Measurements from ENCODE around the gene SELENON. TPM values are rescaled to one million over a fixed set of nuclear protein-coding genes. Genes with fewer than 3 reads are reported as not detected.

The SELENON gene
- total RNA-seq, 1 experiment from 2014 or later, result 90.9 TPM

- Histone ChIP-seq H3T11ph (ENCODE audit: low read length) (no peak overlapping the region), H3K23me2 (ENCODE audit: insufficient read length, low read depth, low read length, poor library complexity, severe bottlenecking) (no peaks in the 10 kb centered on the region), H4K91ac (ENCODE audit: insufficient read length, low read depth, low read length) (no peak overlapping the region), H3K4ac (ENCODE audit: low read depth, low read length) (no peak overlapping the region), H3K14ac (ENCODE audit: insufficient read depth, low read length) (no peak overlapping the region), H2BK5ac (ENCODE audit: insufficient read length, low read length) (no peak overlapping the region), H3K18ac (ENCODE audit: insufficient read length, low read depth, low read length) (no peak overlapping the region), H2BK15ac (ENCODE audit: low read depth, low read length) (no peak overlapping the region), H3K9me3 (ENCODE audit: control insufficient read depth, low read depth, low read length) (no peaks in the 10 kb centered on the region), H3K4me1 (ENCODE audit: insufficient read depth, low read length) (no peaks in the 10 kb centered on the region), H4K8ac (replicated peaks; ENCODE audit: insufficient read length, low read depth, low read length) (no peak overlapping the region), H2AK5ac (ENCODE audit: insufficient read length, low read length) (no peak overlapping the region), H3K4me2 (ENCODE audit: insufficient read depth, insufficient read length, low read length) (no peak overlapping the region), H2BK120ac (ENCODE audit: low read depth, low read length, poor library complexity, severe bottlenecking) (no peak overlapping the region), H3K23ac (ENCODE audit: insufficient read length, low read depth, low read length) (no peak overlapping the region), H3K56ac (ENCODE audit: insufficient read length, low read depth, low read length) (no peak overlapping the region), H3K9ac (ENCODE audit: extremely low read depth, insufficient read length, low read length) (no peak overlapping the region), H3K27ac (ENCODE audit: insufficient read length, low read depth, low read length) (no peak overlapping the region), H2BK20ac (ENCODE audit: low read depth, low read length, poor library complexity, severe bottlenecking) (no peak overlapping the region), H2BK12ac (ENCODE audit: insufficient read length, low read depth, low read length) (no peak overlapping the region), H2AFZ (ENCODE audit: low read length) (no peak overlapping the region), H4K20me1 (ENCODE audit: control insufficient read depth, insufficient read depth, insufficient read length) (no peaks in the 10 kb centered on the region), H4K5ac (ENCODE audit: insufficient read length, low read depth, low read length) (no peak overlapping the region), H3K79me2 (ENCODE audit: insufficient read depth, low read length) (no peaks in the 10 kb centered on the region), H3K27me3 (ENCODE audit: insufficient read depth, low read length) (no peaks in the 10 kb centered on the region), H3K79me1 (ENCODE audit: insufficient read depth, low read depth, low read length, poor library complexity, severe bottlenecking) (no peaks in the 10 kb centered on the region)
- WGBS (ENCODE audit: extremely low coverage, insufficient read length, low lambda C conversion rate), result no CpG with 5 or more reads among the region's 11 CpGs
- Mint-ChIP-seq H3K4me1 (peaks cover 22 to 25% of the 10 kb centered on the region in 2 experiments), H3K36me3 (ENCODE audit: insufficient read depth in 1 of 3, low read depth in 3 of 3) (peaks cover 0 to 2% (median 1%) of the 10 kb centered on the region in 3 experiments; a peak in 1 of 7 replicates), H3K27ac (no peak overlapping the region), H3K27me3 (ENCODE audit: low read depth) (no peaks in the 10 kb centered on the region; the same call in 1 of the 2 replicates), H3K9me3 (no peaks in the 10 kb centered on the region), H3K4me3 (no peak overlapping the region)
- no peak for DNase-seq
- no peak for TF ChIP-seq CTCF (conservative IDR thresholded peaks at IDR 0.05)
Measured at GRCh38 chr1:25786887-25787759, 12.9 kb upstream of the SELENON start.

All from H9 (cell line).